Fibroblast of villous mesenchyme (primary cell): Measurements from ENCODE around the gene PAQR4. TPM values are rescaled to one million over a fixed set of nuclear protein-coding genes. Genes with fewer than 3 reads are reported as not detected.

Experiments used
- DNase-seq: peaks from one replicate; pipeline ENCODE4 v3.0.0-alpha.2; 2010; ENCODE audit warnings: low read depth
- H3K4me3 ChIP-seq: 2 replicates; pipeline ENCODE4 v1.5.1; 2011; ENCODE audit warnings: low read depth, mild to moderate bottlenecking, low read length
- total RNA-seq: library from RNA; depleted of rRNA; stranded (reverse); fragments of >200 nt; gene quantifications from 2 replicates; pipeline ENCODE4 v1.2.3, GENCODE V29; 2012
- TF ChIP-seq, protein P1 (sequence below): IDR thresholded peaks from 2 replicates; pipeline ENCODE4 v1.5.1; 2012; ENCODE audit warnings: low read depth, mild to moderate bottlenecking, low read length; ENCODE audit not compliant: insufficient read depth

PAQR4 gene
- total RNA-seq, 1 donor = 4.3 TPM

GRCh38 chr16:2946649-2947048, 22.5 kb upstream of the PAQR4 start:
- H3K4me3 ChIP-seq = no peak overlapping the region
- no peak for DNase-seq
- TF ChIP-seq, protein P1, sequence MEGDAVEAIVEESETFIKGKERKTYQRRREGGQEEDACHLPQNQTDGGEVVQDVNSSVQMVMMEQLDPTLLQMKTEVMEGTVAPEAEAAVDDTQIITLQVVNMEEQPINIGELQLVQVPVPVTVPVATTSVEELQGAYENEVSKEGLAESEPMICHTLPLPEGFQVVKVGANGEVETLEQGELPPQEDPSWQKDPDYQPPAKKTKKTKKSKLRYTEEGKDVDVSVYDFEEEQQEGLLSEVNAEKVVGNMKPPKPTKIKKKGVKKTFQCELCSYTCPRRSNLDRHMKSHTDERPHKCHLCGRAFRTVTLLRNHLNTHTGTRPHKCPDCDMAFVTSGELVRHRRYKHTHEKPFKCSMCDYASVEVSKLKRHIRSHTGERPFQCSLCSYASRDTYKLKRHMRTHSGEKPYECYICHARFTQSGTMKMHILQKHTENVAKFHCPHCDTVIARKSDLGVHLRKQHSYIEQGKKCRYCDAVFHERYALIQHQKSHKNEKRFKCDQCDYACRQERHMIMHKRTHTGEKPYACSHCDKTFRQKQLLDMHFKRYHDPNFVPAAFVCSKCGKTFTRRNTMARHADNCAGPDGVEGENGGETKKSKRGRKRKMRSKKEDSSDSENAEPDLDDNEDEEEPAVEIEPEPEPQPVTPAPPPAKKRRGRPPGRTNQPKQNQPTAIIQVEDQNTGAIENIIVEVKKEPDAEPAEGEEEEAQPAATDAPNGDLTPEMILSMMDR = no peak

- H3K4me3 ChIP-seq = no peak overlapping the region
- TF ChIP-seq, protein P1 = no peak
- DNase-seq = no peak
These were observed 20.1 kb upstream of the PAQR4 start for GRCh38 chr16:2948807-2949704.

DNA sequence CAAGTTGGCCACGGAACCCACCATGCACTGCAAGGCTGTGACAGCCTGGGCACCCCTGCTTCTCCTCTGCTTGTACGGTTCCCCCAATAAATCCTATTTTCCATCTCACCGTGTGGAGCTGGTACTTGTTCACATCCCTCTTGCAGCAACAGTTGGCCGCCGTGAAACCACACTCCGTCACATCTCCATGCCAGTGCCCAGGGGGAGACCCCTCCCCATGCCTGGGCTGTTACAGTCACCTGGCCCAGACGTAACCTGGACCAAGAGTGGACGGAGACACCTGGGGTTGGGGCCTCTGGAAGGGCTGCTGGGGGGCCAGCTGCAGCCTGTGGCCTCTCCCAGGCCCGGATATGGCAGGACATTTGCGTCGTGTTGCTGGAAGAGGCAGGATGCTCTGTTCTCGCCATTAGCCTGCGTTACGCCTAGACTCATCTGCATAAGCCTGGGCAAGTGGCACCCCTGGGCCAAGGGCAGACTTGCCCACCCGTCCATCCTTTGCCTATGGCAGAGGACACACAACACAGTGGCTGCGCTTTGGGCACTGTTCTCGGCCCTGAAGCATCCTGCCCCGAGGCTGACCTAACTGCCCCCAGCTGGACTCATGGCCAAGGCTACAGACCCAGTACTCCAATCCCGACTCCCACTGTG, 19.3 kb upstream of the PAQR4 start:
- TF ChIP-seq, protein P1 = no peak
- no peak for DNase-seq

DNA sequence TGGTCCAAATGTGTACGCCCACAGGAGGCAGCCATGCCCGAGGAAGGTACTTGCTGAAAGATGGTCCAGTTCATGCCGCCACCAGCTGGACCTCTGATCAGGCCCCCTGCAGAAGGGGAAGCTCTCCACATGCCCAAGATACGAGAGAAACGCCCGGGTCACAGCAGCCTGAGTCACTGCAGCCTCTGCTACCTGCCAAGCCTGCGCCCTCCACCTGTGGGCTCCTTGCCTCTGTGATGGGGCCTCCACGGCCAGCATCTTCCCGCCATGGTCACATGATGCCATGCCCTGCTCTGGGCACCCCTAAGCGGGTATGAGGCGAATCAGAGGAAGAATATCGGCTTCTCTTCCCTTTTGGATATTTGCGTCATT, 18.8 kb upstream of the PAQR4 start:
- DNase-seq = no peak
- TF ChIP-seq, protein P1 = no peak
- H3K4me3 ChIP-seq = no peak overlapping the region

More for the DNA sequence above, 19.3 kb upstream of the PAQR4 start:
- no peak overlapping the region for H3K4me3 ChIP-seq

GRCh38 chr16:2950773-2951172, 18.4 kb upstream of the PAQR4 start:
- TF ChIP-seq, protein P1 = no peak
- H3K4me3 ChIP-seq = no peak overlapping the region
- no peak for DNase-seq

DNA sequence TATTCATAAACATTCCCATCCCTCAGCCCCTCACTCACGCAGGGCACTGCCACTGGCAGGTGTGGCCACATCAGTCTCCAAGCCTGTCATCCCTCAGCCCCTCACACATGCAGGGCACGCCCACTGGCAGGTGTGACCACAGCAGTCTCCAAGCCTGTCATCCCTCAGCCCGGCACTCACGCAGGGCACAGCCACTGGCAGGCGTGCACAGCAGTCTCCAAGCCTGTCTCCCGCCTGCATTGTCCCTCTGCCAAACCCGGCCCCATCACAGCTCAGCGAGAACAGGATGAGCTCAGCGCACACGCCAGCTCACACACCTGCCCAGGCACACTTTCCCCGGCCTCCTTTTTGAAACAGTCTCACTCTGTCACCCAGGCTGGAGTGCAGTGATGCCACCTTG, 16.5 kb upstream of the PAQR4 start:
- no peak overlapping the region for H3K4me3 ChIP-seq
- DNase-seq = no peak
- TF ChIP-seq, protein P1 = no peak
